HL-60/S4 (cell line): ENCODE measurements around the gene GPAM.
"Not testable (repeated sequence)": the region's sequence is repeated elsewhere in the genome, so short reads cannot be mapped to it uniquely, and the experiment has no call there.

Source experiments
- in situ Hi-C: fragments of 300-500 bp; cut with MboI; formaldehyde crosslinking; loops from 2 replicates; pipeline ENCODE4 v1.14.3; 2022; ENCODE audit warnings: low sequenced_read_pairs

GPAM gene

GRCh38 chr10:112183329-112184051, at the start of gene GPAM:
Gene GPAM, minus strand, starts transcription at chr10:112183765. Its CDS starts 1,981 bp downstream, at chr10:112181784.
- in situ Hi-C loops = no loop called here

GRCh38 chr10:112232670-112233069, 49.1 kb upstream of the GPAM start:
- in situ Hi-C loops = no loop called here

GRCh38 chr10:112231602-112232400, 48.2 kb upstream of the GPAM start:
- in situ Hi-C loops = no loop called here

GRCh38 chr10:112230325-112230988, 46.9 kb upstream of the GPAM start:
- in situ Hi-C loops = no loop called here

GRCh38 chr10:112229901-112230300, 46.3 kb upstream of the GPAM start:
- in situ Hi-C loops = no loop called here

GRCh38 chr10:112229096-112229495, 45.5 kb upstream of the GPAM start:
- in situ Hi-C loops = no loop called here

GRCh38 chr10:112228366-112229088, 45.0 kb upstream of the GPAM start:
- in situ Hi-C loops = not testable (repeated sequence)

- in situ Hi-C loops = no loop called here
These were observed 43.9 kb upstream of the GPAM start for GRCh38 chr10:112227331-112227987.

GRCh38 chr10:112226439-112227248, 43.1 kb upstream of the GPAM start:
- in situ Hi-C loops = no loop called here

- in situ Hi-C loops = no loop called here
These were observed 42.3 kb upstream of the GPAM start for GRCh38 chr10:112225771-112226438.

GRCh38 chr10:112224933-112225529, 41.5 kb upstream of the GPAM start:
- in situ Hi-C loops = no loop called here

GRCh38 chr10:112223725-112224124, 40.2 kb upstream of the GPAM start:
- in situ Hi-C loops = no loop called here

- in situ Hi-C loops = no loop called here
These were observed 39.2 kb upstream of the GPAM start for GRCh38 chr10:112222799-112223198.

- in situ Hi-C loops = no loop called here
These were observed 38.0 kb upstream of the GPAM start for GRCh38 chr10:112221545-112221944.

- in situ Hi-C loops = no loop called here
These were observed 35.4 kb upstream of the GPAM start for GRCh38 chr10:112218960-112219359.

GRCh38 chr10:112218036-112218390, 34.4 kb upstream of the GPAM start:
- in situ Hi-C loops = no loop called here

- in situ Hi-C loops = no loop called here
These were observed 33.9 kb upstream of the GPAM start for GRCh38 chr10:112217386-112218035.

- in situ Hi-C loops = no loop called here
These were observed 33.4 kb upstream of the GPAM start for GRCh38 chr10:112216966-112217365.
